Measurements from ENCODE around the gene HYCC1. TPM values are rescaled to one million over a fixed set of nuclear protein-coding genes. Genes with fewer than 3 reads are reported as not detected.
"Not testable (repeated sequence)": the region's sequence is repeated elsewhere in the genome, so short reads cannot be mapped to it uniquely, and the experiment has no call there.

HYCC1 gene
- total RNA-seq, 1 donor from 2014 or later: 86.4 TPM

DNA sequence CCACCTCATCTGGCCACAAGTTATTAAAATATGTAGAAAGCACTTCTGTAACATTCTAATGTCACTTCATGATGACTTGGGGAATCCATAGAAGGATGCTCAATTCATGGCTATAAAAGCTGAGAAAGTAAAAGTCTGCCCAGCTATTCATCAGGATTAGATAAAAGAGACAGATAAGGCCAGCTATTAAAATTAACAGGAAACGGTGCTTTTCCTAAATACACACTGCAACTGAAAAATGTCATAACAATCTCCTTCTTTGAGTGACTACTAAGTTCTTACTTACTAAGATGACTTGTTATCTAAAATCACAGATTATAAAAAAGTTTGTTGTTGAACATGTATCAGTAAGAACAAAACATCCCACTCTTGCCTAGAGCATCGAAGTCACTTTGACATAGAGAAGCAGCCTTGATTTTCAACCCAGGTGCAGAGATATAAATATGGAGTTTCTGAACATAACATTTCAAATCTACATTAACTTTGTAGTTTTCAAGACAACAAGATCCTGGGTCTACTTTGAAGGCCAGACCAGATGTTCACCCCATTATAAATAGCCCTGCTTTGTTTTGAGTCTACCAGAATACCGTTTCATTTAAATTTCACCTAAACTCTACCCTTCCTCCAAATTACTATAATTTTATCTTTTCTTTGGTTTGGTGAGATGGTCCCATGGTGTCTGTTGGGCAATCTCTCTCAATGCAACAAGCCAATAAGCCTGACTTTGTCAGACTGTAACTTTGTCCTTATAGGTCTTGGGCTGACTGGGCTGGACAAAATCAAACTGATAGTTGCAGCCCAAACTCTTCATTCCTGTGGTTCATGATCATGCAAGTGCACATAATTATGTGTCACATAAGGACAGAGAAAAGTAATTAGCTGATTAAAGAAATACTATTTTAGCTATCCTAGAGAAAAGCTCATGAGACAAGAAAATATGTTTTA is 24.0 kb downstream of the HYCC1 start:
- no peak for FAIRE-seq
- DNase-seq (ENCODE audit: low spot score in 2 of 2): no peak

DNA sequence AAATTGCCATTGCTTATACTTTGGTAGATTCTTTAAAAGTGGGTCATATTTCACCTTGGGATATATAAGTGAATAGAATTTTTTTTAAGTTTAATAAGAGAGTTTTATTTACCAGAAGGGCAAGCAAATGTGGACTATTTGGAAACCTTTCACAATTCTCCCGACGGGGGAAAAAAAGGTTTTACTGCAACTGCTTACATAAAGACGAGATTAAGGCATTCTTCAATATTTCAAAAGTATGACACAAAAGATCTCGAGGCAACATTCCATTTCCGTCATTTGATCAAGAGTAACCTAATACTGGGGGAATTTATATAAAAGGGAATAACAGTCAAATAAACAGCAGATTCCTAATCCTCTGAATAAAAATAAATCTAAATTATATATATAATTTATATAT is 28.5 kb downstream of the HYCC1 start:
- no peak for FAIRE-seq
- DNase-seq (ENCODE audit: low spot score in 2 of 2): no peak

DNA sequence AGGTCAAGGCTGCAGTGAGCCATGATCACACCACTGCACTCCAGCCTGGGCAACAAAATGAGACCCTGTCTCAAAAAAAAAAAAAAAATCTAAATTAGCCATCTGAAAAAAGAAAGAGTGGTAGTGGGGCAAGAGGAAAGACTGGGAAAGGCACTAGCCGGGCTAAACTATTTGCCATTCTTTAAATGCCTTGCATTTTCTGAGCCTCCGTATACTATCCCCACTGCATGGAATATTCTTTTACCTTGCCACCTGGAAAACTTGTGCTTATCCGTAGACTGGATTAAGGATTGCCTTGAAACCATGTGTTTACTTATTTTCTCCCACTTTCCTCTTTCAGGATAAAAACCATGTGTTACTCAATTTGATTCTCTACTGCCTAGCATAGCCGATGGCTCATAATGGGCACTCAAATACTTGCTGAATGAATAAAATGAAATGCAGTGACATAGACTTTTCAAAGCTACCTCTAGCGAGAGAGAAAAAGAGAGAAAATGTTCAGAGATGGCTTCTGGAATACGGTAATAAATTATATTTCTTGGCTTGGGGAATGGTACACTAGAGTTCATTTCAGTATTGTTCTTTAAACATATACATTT is 30.6 kb downstream of the HYCC1 start:
- FAIRE-seq: no peak
- no peak for DNase-seq (ENCODE audit: low spot score in 2 of 2)

DNA sequence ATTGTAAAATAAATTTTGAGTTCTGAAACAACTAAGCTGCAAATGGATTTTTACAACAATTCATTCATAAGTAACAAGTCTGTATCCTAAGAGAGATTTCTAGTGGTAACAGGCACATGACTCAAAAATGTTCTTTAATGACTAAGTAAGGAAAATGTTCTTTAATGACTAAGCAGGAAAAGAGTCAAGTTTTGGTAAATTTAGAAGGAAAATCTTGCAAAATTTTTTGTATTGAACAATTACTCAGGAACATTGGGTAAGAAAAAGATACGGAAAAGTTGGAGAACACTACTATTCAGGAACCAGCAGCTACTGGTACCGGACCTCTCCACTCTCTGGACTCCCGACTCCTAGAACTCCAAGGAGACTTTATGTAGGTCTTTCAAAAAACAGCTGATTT is 33.5 kb downstream of the HYCC1 start:
- no peak for DNase-seq (ENCODE audit: low spot score in 2 of 2)
- FAIRE-seq: no peak

DNA sequence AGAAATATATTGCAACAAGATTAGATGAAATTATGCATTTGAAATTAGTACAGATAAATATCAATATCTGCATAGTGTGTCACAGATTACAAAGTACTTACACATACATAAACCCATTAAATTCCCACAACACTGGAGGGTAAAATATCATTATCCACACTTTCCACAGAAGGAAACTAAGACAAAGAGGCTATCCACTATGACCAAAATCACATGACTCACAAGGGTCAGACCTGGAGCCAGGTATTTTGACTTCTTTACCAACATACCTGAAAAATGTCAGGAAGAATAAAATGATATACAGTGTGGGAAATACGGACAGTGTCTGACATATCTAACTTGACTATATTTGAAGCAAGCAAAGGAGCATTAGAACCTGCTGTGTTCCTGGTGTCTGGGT is 34.1 kb downstream of the HYCC1 start:
- DNase-seq (ENCODE audit: low spot score in 2 of 2): no peak
- no peak for FAIRE-seq

DNA sequence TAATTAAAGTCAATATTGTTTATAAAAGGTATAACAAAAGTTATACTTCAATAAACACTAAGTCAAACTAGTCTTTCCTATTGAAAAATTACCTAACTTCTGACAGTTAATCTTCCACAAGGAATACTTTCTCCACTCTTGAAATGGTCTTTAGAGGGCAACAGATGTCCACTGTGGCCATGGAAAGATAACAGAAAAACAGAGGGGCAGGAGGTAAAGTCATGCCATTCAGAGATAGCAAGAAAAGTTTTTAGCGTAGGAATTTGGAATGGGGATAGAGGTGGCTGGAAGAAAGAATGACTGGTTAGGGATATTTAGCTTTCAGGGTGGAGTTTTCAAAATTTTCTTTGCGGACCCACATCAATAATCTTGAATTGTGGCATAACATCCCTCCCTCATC is 34.7 kb downstream of the HYCC1 start:
- no peak for FAIRE-seq
- no peak for DNase-seq (ENCODE audit: low spot score in 2 of 2)

- not testable (repeated sequence) for DNase-seq (ENCODE audit: low spot score in 2 of 2); FAIRE-seq
Measured at GRCh38 chr7:22974636-22975035, 39.3 kb downstream of the HYCC1 start.

DNA sequence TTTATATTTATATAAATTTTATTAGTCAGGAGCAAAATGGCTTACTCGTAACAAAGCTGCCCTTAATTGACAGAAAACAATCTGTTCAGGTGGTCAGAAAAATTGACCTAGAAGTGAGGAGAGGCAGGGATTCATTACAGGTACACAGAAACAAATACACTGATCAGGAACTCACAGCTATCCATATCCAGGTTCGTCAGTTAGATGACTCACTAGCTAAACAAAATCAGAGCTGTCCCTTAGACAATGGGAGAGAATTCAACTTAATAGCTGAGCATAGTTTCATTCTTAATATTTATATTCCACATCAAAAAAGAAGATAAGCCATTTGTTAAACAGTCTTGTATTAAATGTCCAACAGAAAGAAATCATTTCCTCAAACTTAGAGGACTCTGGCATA is 41.7 kb downstream of the HYCC1 start:
- no peak for DNase-seq (ENCODE audit: low spot score in 2 of 2)
- no peak for FAIRE-seq

DNA sequence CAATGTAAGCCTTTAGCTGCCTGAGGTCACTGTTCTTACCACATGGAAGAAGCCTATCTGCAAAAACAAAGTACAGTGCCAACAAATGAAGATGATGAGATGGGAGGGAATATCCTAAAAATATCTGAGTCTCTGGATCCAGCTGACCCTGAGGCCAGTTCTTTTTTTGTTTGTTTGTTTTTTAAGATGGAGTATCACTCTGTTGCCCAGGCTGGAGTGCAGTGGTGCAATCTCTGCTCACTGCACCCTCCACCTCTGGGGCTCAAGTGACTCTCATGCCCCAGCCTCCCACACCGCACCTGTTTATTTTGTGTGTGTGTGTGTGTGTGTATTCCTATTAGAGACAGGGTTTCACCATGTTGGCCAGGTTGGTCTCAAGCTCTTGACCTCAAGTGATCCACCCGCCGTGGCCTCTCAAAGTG is 44.9 kb downstream of the HYCC1 start:
- no peak for DNase-seq (ENCODE audit: low spot score in 2 of 2)
- FAIRE-seq: no peak

Other genes with a start within 250 kb of the HYCC1 start
- gene TOMM7, start 191.3 kb downstream of the HYCC1 start, total RNA-seq: 172 TPM
- gene KLHL7, start 91.7 kb upstream of the HYCC1 start, total RNA-seq: 110 TPM
- 60.7 TPM for gene NUP42, start 167.9 kb upstream of the HYCC1 start, total RNA-seq
- gene GPNMB, start 232.6 kb upstream of the HYCC1 start, total RNA-seq: 3.7 TPM